ENCODE results near the gene XYLT1. TPM values are rescaled to one million over a fixed set of nuclear protein-coding genes. Genes with fewer than 3 reads are reported as not detected.

XYLT1 gene
- total RNA-seq, 2 experiments from 2014 or later: 53.6 to 56.7 TPM

DNA sequence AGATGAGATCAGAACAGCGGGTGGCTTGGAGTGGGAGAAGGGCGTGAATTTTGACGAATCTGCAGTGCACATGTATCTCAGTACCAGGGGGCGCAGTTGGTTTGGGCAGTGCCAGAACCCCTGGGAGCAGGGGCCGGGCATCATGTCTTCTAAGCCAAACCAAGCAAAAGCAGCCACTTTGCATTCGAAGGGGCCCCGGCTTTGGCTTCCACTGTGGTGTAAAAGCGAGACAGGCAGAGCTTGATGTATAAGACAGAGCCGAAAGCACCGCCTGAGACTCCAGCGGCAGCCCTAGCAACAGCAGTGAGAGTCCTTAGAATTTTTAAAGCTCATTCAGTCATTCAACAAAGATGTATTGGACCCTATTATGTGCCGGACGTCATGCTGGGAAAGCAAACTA, 3.8 kb upstream of the XYLT1 start:
- peak overlapping the region; percentile 33 for H3K4me3 Mint-ChIP-seq
- H3K9me3 Mint-ChIP-seq: no peaks in the 10 kb centered on the region
- ATAC-seq (ENCODE audit: low read depth): no peak
- H3K27ac Mint-ChIP-seq: peak overlapping the region; percentile 26
- peaks cover 23% of the 10 kb centered on the region for H3K4me1 Mint-ChIP-seq
- POLR2A ChIA-PET: no interaction called here
- peaks cover 2% of the 10 kb centered on the region for H3K36me3 Mint-ChIP-seq
- peaks cover 13% of the 10 kb centered on the region for H3K27me3 Mint-ChIP-seq
- DNase-seq: no peak

- H3K27ac Mint-ChIP-seq: peak overlapping the region; percentile 26
- no peak for ATAC-seq (ENCODE audit: low read depth)
- POLR2A ChIA-PET: no interaction called here
- H3K27me3 Mint-ChIP-seq: peaks cover 9% of the 10 kb centered on the region
- H3K36me3 Mint-ChIP-seq: peaks cover 7% of the 10 kb centered on the region
- H3K9me3 Mint-ChIP-seq: no peaks in the 10 kb centered on the region
- H3K4me1 Mint-ChIP-seq: peaks cover 23% of the 10 kb centered on the region
- peak overlapping the region; percentile 33 for H3K4me3 Mint-ChIP-seq
- DNase-seq: no peak
Observed at GRCh38 chr16:17474037-17474436, 3.3 kb upstream of the XYLT1 start.

GRCh38 chr16:17471719-17472461, 1.1 kb upstream of the XYLT1 start:
- Mint-ChIP-seq H3K27me3 (peaks cover 5% of the 10 kb centered on the region), H3K36me3 (peaks cover 26% of the 10 kb centered on the region), H3K4me1 (peaks cover 41% of the 10 kb centered on the region), H3K9me3 (no peaks in the 10 kb centered on the region), H3K27ac (no peak overlapping the region), H3K4me3 (peak overlapping the region; percentile 1)
- no peak for ATAC-seq (ENCODE audit: low read depth)
- POLR2A ChIA-PET: interaction anchor here (1.2 kb wide), 1 partner anchor 103 kb away, joined by 3 read pairs; no protein-coding TSS in a partner anchor
- DNase-seq: no peak

DNA sequence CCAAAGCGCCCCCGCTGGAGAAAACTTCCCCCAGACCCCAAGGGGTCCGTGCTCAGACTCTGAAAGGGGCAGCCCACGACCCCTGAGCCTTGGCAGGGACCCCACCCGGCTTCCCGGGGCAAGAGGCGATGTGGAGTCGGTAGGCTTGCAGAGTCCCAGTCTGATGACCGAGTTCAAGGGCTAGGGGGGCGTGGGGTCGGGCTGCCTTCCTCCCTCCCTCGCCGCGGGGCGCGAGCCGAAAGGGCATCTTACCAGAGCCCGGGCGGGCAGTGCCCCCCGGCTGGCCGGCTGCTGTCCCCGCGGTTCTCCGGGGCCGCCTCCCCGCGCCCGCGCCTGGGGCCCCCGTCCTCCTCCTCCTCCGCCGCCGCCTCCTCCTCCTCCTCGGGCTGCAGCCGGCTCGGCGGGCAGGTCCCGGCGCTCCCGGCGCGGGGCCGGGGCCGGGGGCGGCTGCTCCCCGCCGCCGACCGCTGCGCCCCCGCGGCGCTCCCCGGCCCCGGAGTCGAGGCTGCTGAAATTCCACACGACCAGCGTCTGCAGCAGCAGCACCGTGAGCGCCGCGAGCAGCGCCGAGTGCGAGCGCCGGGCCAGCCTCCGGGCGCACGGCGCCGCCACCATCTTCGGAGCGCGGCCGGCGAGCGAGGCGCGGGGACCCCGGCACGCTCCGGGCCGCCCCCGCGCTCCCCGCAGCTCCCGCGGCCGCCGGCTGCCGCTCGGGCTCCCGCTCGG, 415 bp downstream of the XYLT1 start:
- peaks cover 31% of the 10 kb centered on the region for H3K36me3 Mint-ChIP-seq
- DNase-seq: peak; percentile 65
- peak; percentile 41 for ATAC-seq (ENCODE audit: low read depth)
- H3K27me3 Mint-ChIP-seq: peaks cover 2% of the 10 kb centered on the region
- POLR2A ChIA-PET: interaction anchor here (1.2 to 3.7 kb wide), 5 partner anchors 101 to 127 kb away, joined by 3 to 25 read pairs (median 6); no protein-coding TSS in a partner anchor
- no peaks in the 10 kb centered on the region for H3K9me3 Mint-ChIP-seq
- peak overlapping the region; percentile 93 for H3K4me3 Mint-ChIP-seq
- peaks cover 47% of the 10 kb centered on the region for H3K4me1 Mint-ChIP-seq
- peak overlapping the region; percentile 82 for H3K27ac Mint-ChIP-seq

DNA sequence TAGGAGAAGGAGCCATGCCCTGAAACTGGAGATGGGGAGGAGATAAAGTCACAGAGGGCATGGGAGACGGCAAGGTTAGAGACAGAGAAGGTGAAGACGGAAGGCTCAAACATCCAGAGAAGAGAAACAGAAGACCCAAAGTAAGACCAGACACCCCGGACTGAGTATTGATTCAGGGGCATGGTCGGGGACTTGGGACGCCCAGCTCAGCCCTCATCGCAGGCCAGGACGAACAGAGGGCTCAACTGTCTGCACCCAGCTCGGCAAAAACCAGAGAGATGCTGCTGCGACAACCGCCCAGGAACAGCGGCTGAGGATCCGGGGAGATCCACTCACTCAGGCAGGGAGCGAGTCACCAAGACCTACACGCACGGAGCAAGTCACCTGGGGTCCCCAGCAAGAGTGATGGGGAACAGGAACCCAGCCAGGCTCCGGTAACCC, 999 bp downstream of the XYLT1 start:
- H3K36me3 Mint-ChIP-seq: peaks cover 33% of the 10 kb centered on the region
- ATAC-seq (ENCODE audit: low read depth) (peak; percentile 31), DNase-seq (no peak)
- H3K4me3 Mint-ChIP-seq: peak overlapping the region; percentile 93
- H3K9me3 Mint-ChIP-seq: no peaks in the 10 kb centered on the region
- POLR2A ChIA-PET: interaction anchor here (0.7 to 3.7 kb wide), 6 partner anchors 69 to 127 kb away, joined by 3 to 25 read pairs (median 6); no protein-coding TSS in a partner anchor
- H3K4me1 Mint-ChIP-seq: peaks cover 45% of the 10 kb centered on the region
- H3K27me3 Mint-ChIP-seq: peaks cover 2% of the 10 kb centered on the region
- peak overlapping the region; percentile 82 for H3K27ac Mint-ChIP-seq

GRCh38 chr16:17469011-17469740, 1.6 kb downstream of the XYLT1 start:
- no peaks in the 10 kb centered on the region for H3K9me3 Mint-ChIP-seq
- H3K36me3 Mint-ChIP-seq: peaks cover 33% of the 10 kb centered on the region
- POLR2A ChIA-PET: interaction anchor here (0.6 to 3.7 kb wide), 9 partner anchors 52 to 456 kb away, joined by 3 to 25 read pairs (median 5); no protein-coding TSS in a partner anchor
- H3K4me1 Mint-ChIP-seq: peaks cover 40% of the 10 kb centered on the region
- ATAC-seq (ENCODE audit: low read depth) (no peak), DNase-seq (no peak)
- H3K27ac Mint-ChIP-seq: peak overlapping the region; percentile 82
- H3K4me3 Mint-ChIP-seq: peak overlapping the region; percentile 93
- H3K27me3 Mint-ChIP-seq: peaks cover 2% of the 10 kb centered on the region

GRCh38 chr16:17468611-17469010, 2.1 kb downstream of the XYLT1 start:
- POLR2A ChIA-PET: interaction anchor here (0.6 to 3.7 kb wide), 8 partner anchors 52 to 455 kb away, joined by 3 to 25 read pairs (median 6); no protein-coding TSS in a partner anchor
- Mint-ChIP-seq H3K9me3 (no peaks in the 10 kb centered on the region), H3K27ac (peak overlapping the region; percentile 82)

DNA sequence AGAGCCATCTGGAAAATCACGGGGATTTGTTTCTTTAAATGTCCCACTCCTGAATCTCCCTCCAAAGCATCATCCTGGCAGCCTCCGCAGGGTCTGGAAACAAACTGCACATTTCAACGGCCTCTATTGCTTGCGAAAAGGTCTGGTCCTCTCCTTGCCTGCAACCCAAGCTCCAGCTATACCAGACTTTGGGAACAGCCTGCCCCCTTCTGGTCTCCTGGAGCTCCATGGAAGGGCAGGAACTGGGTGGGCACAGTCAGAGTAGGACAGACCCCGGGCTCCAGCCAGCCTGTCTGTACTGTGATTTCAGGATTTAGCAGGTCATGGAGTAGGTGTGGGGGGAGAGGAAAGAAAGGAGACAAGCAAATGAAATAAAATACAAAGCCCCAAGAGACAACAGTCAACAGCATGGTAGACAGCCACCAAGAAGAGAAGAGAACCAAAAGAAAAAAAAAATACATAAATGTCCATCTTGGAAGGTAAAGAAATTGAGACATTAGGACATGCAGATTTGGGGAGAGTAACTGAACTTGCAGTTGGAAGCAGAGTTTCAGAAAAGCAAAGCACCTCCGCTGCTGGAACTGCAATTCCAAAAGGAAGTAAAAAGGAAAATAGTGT, 2.7 kb downstream of the XYLT1 start:
- Mint-ChIP-seq H3K27me3 (no peaks in the 10 kb centered on the region), H3K4me1 (peaks cover 40% of the 10 kb centered on the region), H3K36me3 (peaks cover 40% of the 10 kb centered on the region), H3K27ac (peak overlapping the region; percentile 32), H3K4me3 (peak overlapping the region; percentile 93), H3K9me3 (no peaks in the 10 kb centered on the region)
- DNase-seq: peak; percentile 50
- ATAC-seq (ENCODE audit: low read depth): peak; percentile 48
- POLR2A ChIA-PET: interaction anchor here (0.6 to 3.7 kb wide), 10 partner anchors 17 to 454 kb away, joined by 3 to 25 read pairs (median 4); no protein-coding TSS in a partner anchor

More at GRCh38 chr16:17468611-17469010, 2.1 kb downstream of the XYLT1 start:
- ATAC-seq (ENCODE audit: low read depth): no peak
- no peak for DNase-seq
- peaks cover 2% of the 10 kb centered on the region for H3K27me3 Mint-ChIP-seq
- peaks cover 38% of the 10 kb centered on the region for H3K36me3 Mint-ChIP-seq
- peak overlapping the region; percentile 93 for H3K4me3 Mint-ChIP-seq
- peaks cover 38% of the 10 kb centered on the region for H3K4me1 Mint-ChIP-seq

GRCh38 chr16:17466876-17467275, 3.9 kb downstream of the XYLT1 start:
- ATAC-seq (ENCODE audit: low read depth) (no peak), DNase-seq (no peak)
- POLR2A ChIA-PET: interaction anchor here (0.6 to 3.7 kb wide), 9 partner anchors 14 to 161 kb away, joined by 3 to 25 read pairs (median 5); no protein-coding TSS in a partner anchor
- H3K9me3 Mint-ChIP-seq: no peaks in the 10 kb centered on the region
- no peak overlapping the region for H3K27ac Mint-ChIP-seq
- no peaks in the 10 kb centered on the region for H3K27me3 Mint-ChIP-seq
- peaks cover 51% of the 10 kb centered on the region for H3K4me1 Mint-ChIP-seq
- peaks cover 48% of the 10 kb centered on the region for H3K36me3 Mint-ChIP-seq
- H3K4me3 Mint-ChIP-seq: peak overlapping the region; percentile 93

- Mint-ChIP-seq H3K4me1 (peaks cover 61% of the 10 kb centered on the region), H3K36me3 (peaks cover 61% of the 10 kb centered on the region), H3K4me3 (peak overlapping the region; percentile 2), H3K27me3 (no peaks in the 10 kb centered on the region), H3K27ac (no peak overlapping the region), H3K9me3 (no peaks in the 10 kb centered on the region)
- ATAC-seq (ENCODE audit: low read depth) (no peak), DNase-seq (no peak)
- POLR2A ChIA-PET: interaction anchor here (0.6 to 2.1 kb wide), 3 partner anchors 16 to 89 kb away, joined by 5 to 10 read pairs (median 8); no protein-coding TSS in a partner anchor
Observed at GRCh38 chr16:17465460-17465859, 5.3 kb downstream of the XYLT1 start.

GRCh38 chr16:17463335-17463734, 7.4 kb downstream of the XYLT1 start:
- no peak overlapping the region for H3K27ac Mint-ChIP-seq
- H3K27me3 Mint-ChIP-seq: no peaks in the 10 kb centered on the region
- no peak for DNase-seq
- ATAC-seq (ENCODE audit: low read depth): no peak
- peaks cover 56% of the 10 kb centered on the region for H3K4me1 Mint-ChIP-seq
- no peaks in the 10 kb centered on the region for H3K9me3 Mint-ChIP-seq
- peaks cover 55% of the 10 kb centered on the region for H3K36me3 Mint-ChIP-seq
- POLR2A ChIA-PET: interaction anchor here (1.5 kb wide), 1 partner anchor 251 kb away, joined by 3 read pairs; no protein-coding TSS in a partner anchor
- H3K4me3 Mint-ChIP-seq: peak overlapping the region; percentile 6
